GM10266 (cell line): Measurements from ENCODE around the gene PHC3.

Source experiments
- DNase-seq: peaks from one replicate; pipeline ENCODE4 v3.0.0; 2012; ENCODE audit errors: extremely low spot score
- CTCF ChIP-seq: IDR thresholded peaks from 2 replicates; pipeline ENCODE4 v1.5.1; 2012; ENCODE audit warnings: mild to moderate bottlenecking, low read depth; ENCODE audit not compliant: control insufficient read depth, insufficient read depth; ENCODE audit errors: missing control alignments

PHC3 gene

GRCh38 chr3:170163956-170164645, 17.4 kb downstream of the PHC3 start:
- TF ChIP-seq CTCF = no peak
- no peak for DNase-seq

GRCh38 chr3:170162630-170163029, 18.9 kb downstream of the PHC3 start:
- DNase-seq = no peak
- TF ChIP-seq CTCF = no peak

- DNase-seq = no peak
- TF ChIP-seq CTCF = no peak
These were observed 19.5 kb downstream of the PHC3 start for GRCh38 chr3:170162052-170162451.

- no peak for DNase-seq
These were observed 21.6 kb downstream of the PHC3 start for GRCh38 chr3:170159933-170160332.

GRCh38 chr3:170159459-170159858, 22.1 kb downstream of the PHC3 start:
- DNase-seq = no peak
- no peak for TF ChIP-seq CTCF

More at GRCh38 chr3:170159933-170160332, 21.6 kb downstream of the PHC3 start:
- no peak for TF ChIP-seq CTCF

GRCh38 chr3:170155604-170156003, 25.9 kb downstream of the PHC3 start:
- DNase-seq = no peak
- TF ChIP-seq CTCF = no peak

- no peak for TF ChIP-seq CTCF
- peak; percentile 62 for DNase-seq
These were observed 26.9 kb downstream of the PHC3 start for GRCh38 chr3:170154569-170155143.
